HTERT RPE-1 (cell line): ENCODE measurements around the gene CABLES2.
"Not testable (repeated sequence)": the region's sequence is repeated elsewhere in the genome, so short reads cannot be mapped to it uniquely, and the experiment has no call there.

Experiments used
- in situ Hi-C: fragments of 300-500 bp; cut with MboI; formaldehyde crosslinking; loops from 4 replicates; pipeline ENCODE4 v1.14.3; 2020; ENCODE audit warnings: low sequenced_read_pairs

The CABLES2 gene

GRCh38 chr20:62390317-62391164 is 16.5 kb downstream of the CABLES2 start:
- in situ Hi-C loops = no loop called here

GRCh38 chr20:62389601-62390087 is 17.4 kb downstream of the CABLES2 start:
- in situ Hi-C loops = no loop called here

GRCh38 chr20:62388839-62389600 is 18.1 kb downstream of the CABLES2 start:
- in situ Hi-C loops = no loop called here

- in situ Hi-C loops = no loop called here
These were observed 19.0 kb downstream of the CABLES2 start for GRCh38 chr20:62387933-62388635.

- in situ Hi-C loops = no loop called here
These were observed 19.7 kb downstream of the CABLES2 start for GRCh38 chr20:62387219-62387913.

GRCh38 chr20:62386383-62387218 is 20.5 kb downstream of the CABLES2 start, which contains the start of gene RPS21:
Gene RPS21 (plus strand): TSS chr20:62387103. CDS start chr20:62387339, 236 bp downstream.
- in situ Hi-C loops = no loop called here

GRCh38 chr20:62382306-62383198 is 24.5 kb downstream of the CABLES2 start:
- in situ Hi-C loops = no loop called here

GRCh38 chr20:62381842-62382241 is 25.2 kb downstream of the CABLES2 start:
- in situ Hi-C loops = no loop called here

GRCh38 chr20:62381202-62381797 is 25.8 kb downstream of the CABLES2 start:
- in situ Hi-C loops = no loop called here

- in situ Hi-C loops = no loop called here
These were observed 28.9 kb downstream of the CABLES2 start for GRCh38 chr20:62378215-62378614.

- in situ Hi-C loops = no loop called here
These were observed 29.4 kb downstream of the CABLES2 start for GRCh38 chr20:62377615-62378178.

GRCh38 chr20:62377064-62377461 is 30.0 kb downstream of the CABLES2 start:
- in situ Hi-C loops = no loop called here

GRCh38 chr20:62376112-62377063 is 30.7 kb downstream of the CABLES2 start:
- in situ Hi-C loops = no loop called here

- in situ Hi-C loops = no loop called here
These were observed 32.5 kb downstream of the CABLES2 start for GRCh38 chr20:62374331-62375152.

GRCh38 chr20:62373631-62374179 is 33.4 kb downstream of the CABLES2 start:
- in situ Hi-C loops = not testable (repeated sequence)
